Measurements from ENCODE around the gene DNPEP.

Gene DNPEP

DNA sequence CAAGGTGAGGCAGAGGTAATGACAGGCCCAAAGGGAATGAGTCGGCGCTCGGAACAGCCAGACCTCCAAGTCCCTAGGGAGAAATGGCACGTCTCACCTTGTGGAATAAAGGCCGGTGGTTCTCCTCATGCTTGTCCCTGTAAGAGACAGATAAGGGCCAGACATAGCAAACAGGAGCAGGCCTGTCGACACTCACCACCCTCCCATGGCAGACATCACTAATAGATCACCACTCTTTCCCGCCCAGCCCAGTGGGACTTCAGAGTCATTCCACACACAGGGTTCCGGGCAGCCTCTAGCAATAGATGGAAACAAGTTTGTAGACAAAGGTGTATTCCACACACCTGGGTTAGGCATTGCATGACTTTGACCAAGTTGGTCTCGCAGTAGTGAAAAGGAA lies 6.3 kb downstream of the DNPEP start:
- in situ Hi-C loops (cut with HindIII; ENCODE audit: low pct_ligation_motif_present, low pct_unique_long_range_greater_than_20kb, low sequenced_read_pairs) = no loop called here
- no peak for DNase-seq

GRCh38 chr2:219380926-219381325 lies 6.8 kb downstream of the DNPEP start:
- DNase-seq = no peak
- in situ Hi-C loops (cut with HindIII; ENCODE audit: low pct_ligation_motif_present, low pct_unique_long_range_greater_than_20kb, low sequenced_read_pairs) = no loop called here

GRCh38 chr2:219378163-219378851 lies 9.4 kb downstream of the DNPEP start:
- no peak for DNase-seq
- in situ Hi-C loops (cut with HindIII; ENCODE audit: low pct_ligation_motif_present, low pct_unique_long_range_greater_than_20kb, low sequenced_read_pairs) = no loop called here

GRCh38 chr2:219369447-219369861 lies 18.3 kb downstream of the DNPEP start:
- in situ Hi-C loops (cut with HindIII; ENCODE audit: low pct_ligation_motif_present, low pct_unique_long_range_greater_than_20kb, low sequenced_read_pairs) = no loop called here
- DNase-seq = no peak

- DNase-seq = no peak
- in situ Hi-C loops (cut with HindIII; ENCODE audit: low pct_ligation_motif_present, low pct_unique_long_range_greater_than_20kb, low sequenced_read_pairs) = no loop called here
Measured at GRCh38 chr2:219368690-219369191, 19.0 kb downstream of the DNPEP start.

DNA sequence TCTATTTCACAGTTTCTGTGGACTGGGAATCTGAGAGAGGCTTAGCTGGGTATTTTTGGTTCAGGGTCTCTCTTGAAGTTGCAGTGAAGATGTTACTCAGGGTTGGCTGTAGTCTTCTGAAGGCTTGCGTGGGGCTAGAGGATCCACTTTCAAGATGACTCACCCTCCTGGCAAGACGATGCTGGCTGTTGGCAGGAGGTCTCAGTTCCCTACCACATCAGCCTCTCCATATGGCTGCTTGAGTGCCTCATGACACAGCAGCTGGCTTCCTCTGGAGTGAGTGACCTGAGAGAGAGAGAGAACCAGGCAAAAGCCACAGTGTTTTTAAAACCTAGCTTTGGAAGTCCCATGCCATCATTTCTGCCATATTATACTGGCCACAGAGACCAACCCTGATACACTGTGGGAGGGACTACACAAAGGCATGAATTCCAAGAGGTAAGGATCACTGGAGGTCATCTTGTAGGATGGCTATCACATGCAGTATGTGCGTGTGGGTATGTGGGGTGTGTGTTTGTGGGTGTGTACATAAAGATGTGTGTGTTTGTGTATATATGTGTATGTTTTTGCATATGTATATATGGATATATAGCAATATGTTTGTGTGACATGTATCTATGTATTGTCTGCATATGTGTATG lies 25.1 kb downstream of the DNPEP start:
- DNase-seq = peak; percentile 89
- in situ Hi-C loops (cut with HindIII; ENCODE audit: low pct_ligation_motif_present, low pct_unique_long_range_greater_than_20kb, low sequenced_read_pairs) = no loop called here

GRCh38 chr2:219362072-219362471 lies 25.6 kb downstream of the DNPEP start:
- DNase-seq = no peak
- in situ Hi-C loops (cut with HindIII; ENCODE audit: low pct_ligation_motif_present, low pct_unique_long_range_greater_than_20kb, low sequenced_read_pairs) = no loop called here

- in situ Hi-C loops (cut with HindIII; ENCODE audit: low pct_ligation_motif_present, low pct_unique_long_range_greater_than_20kb, low sequenced_read_pairs) = no loop called here
- no peak for DNase-seq
Measured at GRCh38 chr2:219358170-219359075, 29.3 kb downstream of the DNPEP start.

DNA sequence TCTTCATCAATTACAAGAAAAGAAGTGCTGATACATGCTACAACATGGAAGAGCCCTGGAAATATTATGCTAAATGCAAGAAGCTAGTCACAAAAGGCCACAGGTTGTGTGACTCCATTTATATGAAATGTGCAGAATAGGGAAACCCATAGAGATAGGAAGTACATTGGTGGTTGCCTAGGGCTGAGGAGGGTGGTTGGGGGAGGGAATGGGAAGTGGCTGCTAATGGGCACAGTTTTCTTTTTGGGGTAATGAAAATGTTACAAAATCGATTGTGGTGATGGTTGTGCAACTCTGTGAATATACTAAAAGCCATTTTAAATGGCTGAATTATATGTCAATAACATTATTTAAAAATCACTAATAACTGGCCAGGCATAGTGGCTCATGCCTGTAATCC lies 30.9 kb downstream of the DNPEP start:
- in situ Hi-C loops (cut with HindIII; ENCODE audit: low pct_ligation_motif_present, low pct_unique_long_range_greater_than_20kb, low sequenced_read_pairs) = no loop called here
- DNase-seq = no peak

GRCh38 chr2:219354582-219354981 lies 33.1 kb downstream of the DNPEP start:
- in situ Hi-C loops (cut with HindIII; ENCODE audit: low pct_ligation_motif_present, low pct_unique_long_range_greater_than_20kb, low sequenced_read_pairs) = no loop called here
- DNase-seq = no peak

- in situ Hi-C loops (cut with HindIII; ENCODE audit: low pct_ligation_motif_present, low pct_unique_long_range_greater_than_20kb, low sequenced_read_pairs) = no loop called here
- DNase-seq = no peak
Measured at GRCh38 chr2:219353129-219353528, 34.6 kb downstream of the DNPEP start.

DNA sequence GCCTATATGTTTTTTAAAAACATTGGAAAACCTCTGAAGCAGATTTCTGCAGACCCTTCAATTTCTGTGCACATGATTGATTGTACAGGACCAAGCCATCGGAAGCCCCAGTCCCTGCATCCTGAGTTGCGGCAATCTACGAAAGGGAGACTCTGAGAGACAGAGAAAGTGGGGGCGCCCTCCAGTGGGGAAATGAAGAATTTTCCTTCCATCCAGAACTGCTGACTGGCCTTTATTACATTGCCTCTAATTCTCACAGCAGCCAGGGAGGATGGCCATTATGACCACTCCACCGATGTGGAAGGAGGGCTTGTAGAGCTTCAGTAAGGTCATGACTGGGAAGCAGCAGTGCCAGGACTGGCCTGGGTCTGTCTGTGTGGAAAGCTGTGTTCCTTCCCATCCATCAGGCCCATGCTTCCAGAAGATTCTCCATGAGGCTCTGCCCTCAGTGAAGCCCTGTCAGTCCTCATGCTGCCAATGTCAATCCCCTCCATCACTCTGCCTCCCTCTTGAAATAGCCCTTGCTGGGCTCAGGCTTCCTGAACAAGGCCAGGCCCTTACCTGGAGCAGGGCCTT lies 35.2 kb downstream of the DNPEP start:
- in situ Hi-C loops (cut with HindIII; ENCODE audit: low pct_ligation_motif_present, low pct_unique_long_range_greater_than_20kb, low sequenced_read_pairs) = no loop called here

DNA sequence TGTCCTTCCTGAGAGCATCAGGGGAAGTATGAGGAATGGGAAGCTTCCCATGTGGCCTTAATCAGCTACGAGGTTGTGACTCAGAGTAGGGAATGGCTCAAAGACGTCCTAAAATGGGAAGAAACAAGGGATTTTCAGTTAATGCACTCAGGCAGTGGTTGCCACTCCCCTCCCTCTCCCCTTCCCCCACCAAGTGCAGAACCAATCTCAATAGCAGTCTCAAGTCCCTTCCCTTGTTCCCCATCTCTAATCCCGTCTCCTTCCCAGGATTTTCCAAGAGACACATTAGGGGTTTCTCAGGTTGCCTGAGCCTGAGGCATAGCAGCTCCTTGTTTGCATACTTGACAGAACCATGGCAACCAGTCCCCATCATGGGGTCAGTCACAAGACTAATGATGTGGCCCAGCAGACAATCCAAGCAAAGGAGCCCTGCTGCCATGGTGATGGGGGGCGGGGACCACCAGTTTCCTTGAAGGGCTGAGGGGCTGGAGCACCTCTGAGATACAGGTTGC lies 36.9 kb downstream of the DNPEP start:
- no peak for DNase-seq

More for the DNA sequence above, 35.2 kb downstream of the DNPEP start:
- DNase-seq = peak; percentile 70

GRCh38 chr2:219350215-219350614 lies 37.5 kb downstream of the DNPEP start:
- in situ Hi-C loops (cut with HindIII; ENCODE audit: low pct_ligation_motif_present, low pct_unique_long_range_greater_than_20kb, low sequenced_read_pairs) = no loop called here
- no peak for DNase-seq

More for the DNA sequence above, 36.9 kb downstream of the DNPEP start:
- in situ Hi-C loops (cut with HindIII; ENCODE audit: low pct_ligation_motif_present, low pct_unique_long_range_greater_than_20kb, low sequenced_read_pairs) = no loop called here

- in situ Hi-C loops (cut with HindIII; ENCODE audit: low pct_ligation_motif_present, low pct_unique_long_range_greater_than_20kb, low sequenced_read_pairs) = no loop called here
- DNase-seq = no peak
Measured at GRCh38 chr2:219344751-219345430, 42.8 kb downstream of the DNPEP start.

GRCh38 chr2:219335373-219335786 lies 52.3 kb downstream of the DNPEP start:
- in situ Hi-C loops (cut with HindIII; ENCODE audit: low pct_ligation_motif_present, low pct_unique_long_range_greater_than_20kb, low sequenced_read_pairs) = no loop called here
- DNase-seq = no peak

DNA sequence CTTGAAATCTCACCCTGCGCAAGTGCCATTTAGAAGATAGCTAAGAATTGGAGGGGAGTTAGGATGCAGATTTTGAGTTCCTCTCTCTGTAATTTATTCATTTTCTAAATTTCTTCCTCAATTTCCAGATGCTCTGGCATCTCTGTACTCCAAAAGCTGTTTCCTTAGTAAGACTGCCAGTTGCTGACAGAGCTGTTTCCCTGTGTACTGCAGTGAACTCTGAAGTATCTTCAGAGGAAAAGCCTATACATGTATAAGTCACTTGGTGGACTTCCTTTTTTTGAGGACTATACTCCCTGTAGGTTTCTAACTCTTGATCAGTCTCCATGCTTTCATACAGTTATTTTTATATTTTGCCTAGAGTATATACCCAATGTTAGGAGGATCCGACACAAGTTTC lies 53.6 kb downstream of the DNPEP start:
- in situ Hi-C loops (cut with HindIII; ENCODE audit: low pct_ligation_motif_present, low pct_unique_long_range_greater_than_20kb, low sequenced_read_pairs) = no loop called here
- DNase-seq = no peak

DNA sequence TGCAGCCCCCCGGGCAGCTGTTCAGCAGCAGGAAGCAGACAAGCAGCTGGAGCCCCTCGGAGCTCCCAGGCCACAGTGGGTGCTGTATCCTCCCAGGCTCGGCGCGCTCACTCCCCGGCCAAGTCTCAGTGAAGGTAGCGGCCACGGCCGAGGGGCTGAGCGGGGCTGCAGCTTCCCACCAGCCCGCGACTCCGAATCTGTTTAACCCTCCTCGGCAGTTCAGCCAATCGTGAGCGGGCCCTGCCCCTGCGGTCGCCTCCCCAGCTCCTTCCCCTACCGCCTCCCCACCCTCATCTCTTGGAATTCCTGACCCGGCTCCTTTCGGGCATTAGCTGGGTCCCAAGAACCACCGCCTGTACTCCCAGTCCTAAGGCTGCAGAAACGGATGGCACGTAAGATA lies 55.2 kb downstream of the DNPEP start, which contains the start of gene RESP18:
TSS of gene RESP18 (minus strand) at position 203 of the 400 bp plus-strand sequence.
- DNase-seq = no peak
- in situ Hi-C loops (cut with HindIII; ENCODE audit: low pct_ligation_motif_present, low pct_unique_long_range_greater_than_20kb, low sequenced_read_pairs) = no loop called here
